HUES48 (cell line): ENCODE data around the gene SV2C.
"Not testable (repeated sequence)": the region's sequence is repeated elsewhere in the genome, so short reads cannot be mapped to it uniquely, and the experiment has no call there.

ENCODE experiments used
- H3K27ac ChIP-seq: one replicate; pipeline ENCODE4 v1.7.0; 2013; ENCODE audit warnings: low read depth, low read length, inconsistent platforms
- H3K27me3 ChIP-seq: 2 replicates; pipeline ENCODE4 v1.6.1; 2013; ENCODE audit warnings: mild to moderate bottlenecking, low read length; ENCODE audit not compliant: control insufficient read depth, insufficient read depth
- H3K36me3 ChIP-seq: 2 replicates; pipeline ENCODE4 v1.6.1; 2013; ENCODE audit warnings: low read length; ENCODE audit not compliant: control insufficient read depth, insufficient read depth
- H3K4me1 ChIP-seq: 2 replicates; pipeline ENCODE4 v1.6.1; 2013; ENCODE audit warnings: mild to moderate bottlenecking, low read length; ENCODE audit not compliant: control insufficient read depth, insufficient read depth
- H3K4me3 ChIP-seq: 2 replicates; pipeline ENCODE4 v1.5.1; 2013; ENCODE audit warnings: mild to moderate bottlenecking, low read depth, low read length
- H3K9ac ChIP-seq: 2 replicates; pipeline ENCODE4 v1.6.1; 2013; ENCODE audit warnings: mild to moderate bottlenecking, low read depth, low read length, moderate library complexity
- H3K9me3 ChIP-seq: 2 replicates; pipeline ENCODE4 v1.6.1; 2013; ENCODE audit warnings: low read length; ENCODE audit not compliant: control insufficient read depth, insufficient read depth

Gene SV2C

DNA sequence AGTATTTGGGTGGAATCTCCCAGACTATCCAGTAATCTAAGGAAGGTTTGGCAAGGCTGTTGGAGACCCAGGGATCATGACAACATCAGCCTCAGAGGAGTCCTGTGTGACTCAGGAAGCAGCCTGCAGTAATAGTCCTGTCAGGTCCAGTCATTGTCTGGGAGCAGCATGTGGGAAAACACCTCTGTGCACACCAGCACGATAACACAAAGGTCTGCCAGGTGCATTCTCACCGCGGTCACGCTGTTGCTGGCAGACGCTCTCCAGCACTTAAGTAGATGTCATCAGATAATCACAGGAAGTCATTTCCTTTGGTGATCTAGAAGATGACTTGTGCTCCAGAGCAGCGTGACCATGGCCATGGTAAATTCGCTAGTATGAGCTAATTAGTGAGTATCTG lies 220.7 kb downstream of the SV2C start:
- Histone ChIP-seq H3K9me3 (no peaks in the 10 kb centered on the region), H3K9ac (no peak overlapping the region), H3K4me1 (no peaks in the 10 kb centered on the region), H3K36me3 (no peaks in the 10 kb centered on the region), H3K27ac (no peak overlapping the region), H3K4me3 (no peak overlapping the region), H3K27me3 (no peaks in the 10 kb centered on the region)

DNA sequence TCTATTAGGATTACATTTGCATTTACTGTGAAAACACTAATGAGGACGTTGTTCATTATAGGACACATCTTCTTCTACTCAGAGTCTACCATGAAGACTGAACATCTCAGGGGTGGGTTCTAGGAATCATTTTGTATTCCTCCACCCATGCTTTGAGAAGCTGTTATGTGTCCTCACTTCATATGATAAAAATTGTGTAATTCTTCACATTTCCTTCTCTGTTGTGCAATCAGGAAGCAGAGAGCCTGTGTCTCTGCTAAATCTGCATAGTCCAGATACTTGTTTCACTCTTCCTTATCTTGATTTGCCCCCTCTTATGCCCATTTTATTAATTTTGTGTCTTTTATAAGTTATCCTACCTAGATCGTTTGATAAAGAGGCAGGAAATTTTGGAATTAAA lies 222.1 kb downstream of the SV2C start:
- H3K36me3 ChIP-seq = no peaks in the 10 kb centered on the region
- no peak overlapping the region for H3K4me3 ChIP-seq
- no peak overlapping the region for H3K27ac ChIP-seq
- H3K4me1 ChIP-seq = no peaks in the 10 kb centered on the region
- H3K27me3 ChIP-seq = no peaks in the 10 kb centered on the region
- no peaks in the 10 kb centered on the region for H3K9me3 ChIP-seq
- H3K9ac ChIP-seq = no peak overlapping the region

- H3K9me3 ChIP-seq = no peaks in the 10 kb centered on the region
- H3K27ac ChIP-seq = no peak overlapping the region
- H3K9ac ChIP-seq = no peak overlapping the region
- H3K4me1 ChIP-seq = no peaks in the 10 kb centered on the region
- no peaks in the 10 kb centered on the region for H3K27me3 ChIP-seq
- no peaks in the 10 kb centered on the region for H3K36me3 ChIP-seq
- H3K4me3 ChIP-seq = no peak overlapping the region
Observed at GRCh38 chr5:76305775-76306174, 222.6 kb downstream of the SV2C start.

DNA sequence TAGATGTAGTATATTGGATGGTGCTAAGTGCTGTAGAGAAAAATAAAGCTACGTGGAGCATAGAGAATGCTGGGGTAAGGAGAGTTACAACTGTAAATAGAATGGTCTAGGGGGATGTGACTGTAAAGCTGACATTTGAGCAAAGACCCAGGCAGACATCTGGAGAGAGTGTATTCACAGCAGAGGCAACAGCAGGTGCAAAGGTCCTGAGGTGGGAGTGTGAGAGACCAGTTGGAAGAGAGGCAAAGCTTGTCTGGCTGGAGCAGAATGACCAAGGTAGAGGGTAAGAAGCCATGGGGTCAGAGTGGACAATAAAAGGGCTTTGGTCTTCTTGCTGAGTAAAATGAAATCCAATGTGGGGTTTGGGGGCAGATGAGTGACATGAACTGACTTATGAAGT lies 227.0 kb downstream of the SV2C start:
- no peak overlapping the region for H3K4me3 ChIP-seq
- H3K4me1 ChIP-seq = no peaks in the 10 kb centered on the region
- H3K9ac ChIP-seq = no peak overlapping the region
- H3K36me3 ChIP-seq = no peaks in the 10 kb centered on the region
- no peaks in the 10 kb centered on the region for H3K9me3 ChIP-seq
- H3K27ac ChIP-seq = no peak overlapping the region
- no peaks in the 10 kb centered on the region for H3K27me3 ChIP-seq

GRCh38 chr5:76312783-76313182 lies 229.6 kb downstream of the SV2C start:
- Histone ChIP-seq H3K9me3 (no peaks in the 10 kb centered on the region), H3K27me3 (no peaks in the 10 kb centered on the region), H3K4me3 (no peak overlapping the region), H3K27ac (no peak overlapping the region), H3K36me3 (no peaks in the 10 kb centered on the region), H3K4me1 (no peaks in the 10 kb centered on the region), H3K9ac (no peak overlapping the region)

DNA sequence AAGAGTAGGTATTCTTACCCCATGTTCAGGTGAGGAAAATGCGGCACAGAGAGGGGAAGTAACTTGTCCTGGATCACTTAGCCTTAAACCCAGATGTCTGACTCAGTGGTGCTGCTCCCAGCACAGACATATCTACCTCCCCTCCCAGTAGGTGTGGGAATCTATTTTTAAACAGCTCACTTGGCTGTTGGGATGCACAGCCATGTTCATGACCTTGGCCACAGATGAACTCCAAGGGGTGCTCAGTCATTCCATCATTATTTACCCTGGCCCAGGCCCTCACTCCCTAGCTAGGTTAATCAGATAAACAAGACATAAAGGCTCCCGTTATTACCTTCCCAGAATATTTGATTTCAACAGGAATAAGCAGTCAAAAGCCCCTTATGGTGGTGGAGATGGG lies 231.5 kb downstream of the SV2C start:
- no peaks in the 10 kb centered on the region for H3K9me3 ChIP-seq
- no peak overlapping the region for H3K4me3 ChIP-seq
- no peaks in the 10 kb centered on the region for H3K36me3 ChIP-seq
- no peaks in the 10 kb centered on the region for H3K4me1 ChIP-seq
- no peaks in the 10 kb centered on the region for H3K27me3 ChIP-seq
- no peak overlapping the region for H3K27ac ChIP-seq
- no peak overlapping the region for H3K9ac ChIP-seq

DNA sequence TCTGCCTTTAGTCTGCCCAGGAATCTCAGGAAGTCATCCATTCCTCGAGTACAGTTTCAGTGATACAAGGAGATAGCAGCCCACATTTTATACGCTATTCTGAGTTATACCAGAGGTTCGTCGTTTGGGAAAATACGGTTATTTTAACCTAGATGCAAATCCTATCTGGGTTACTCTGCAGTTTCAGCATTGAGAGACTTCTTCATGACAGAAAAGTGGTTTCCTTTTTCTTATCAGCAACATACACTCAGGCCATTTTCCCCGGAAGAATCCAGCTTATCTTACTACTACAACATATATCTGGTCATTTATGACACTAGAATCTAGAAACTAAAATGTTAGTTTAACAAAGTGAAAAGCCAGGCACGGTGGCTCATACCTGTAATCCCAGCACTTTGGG lies 236.5 kb downstream of the SV2C start:
- Histone ChIP-seq H3K27me3 (no peaks in the 10 kb centered on the region), H3K27ac (no peak overlapping the region), H3K4me3 (no peak overlapping the region), H3K36me3 (no peaks in the 10 kb centered on the region), H3K4me1 (no peaks in the 10 kb centered on the region), H3K9me3 (no peaks in the 10 kb centered on the region), H3K9ac (no peak overlapping the region)

DNA sequence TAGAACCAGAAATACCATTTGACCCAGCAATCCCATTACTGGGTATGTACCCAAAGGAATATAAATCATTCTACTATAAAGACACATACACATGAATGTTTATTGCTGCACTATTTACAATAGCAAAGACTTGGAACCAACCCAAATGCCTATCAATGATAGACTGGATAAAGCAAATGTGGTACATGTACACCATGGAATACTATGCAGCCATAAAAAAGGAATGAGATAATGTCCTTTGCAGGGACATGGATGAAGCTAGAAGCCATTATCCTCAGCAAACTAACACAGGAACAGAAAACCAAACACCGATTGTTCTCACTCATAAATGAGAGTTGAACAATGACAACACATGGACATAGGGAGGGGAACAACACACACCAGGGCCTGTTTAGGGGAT lies 240.3 kb downstream of the SV2C start:
- not testable (repeated sequence) for H3K4me3 ChIP-seq, H3K27ac ChIP-seq, H3K9ac ChIP-seq, H3K27me3 ChIP-seq, H3K9me3 ChIP-seq, H3K36me3 ChIP-seq
- H3K4me1 ChIP-seq = peaks cover 35% of the 10 kb centered on the region

DNA sequence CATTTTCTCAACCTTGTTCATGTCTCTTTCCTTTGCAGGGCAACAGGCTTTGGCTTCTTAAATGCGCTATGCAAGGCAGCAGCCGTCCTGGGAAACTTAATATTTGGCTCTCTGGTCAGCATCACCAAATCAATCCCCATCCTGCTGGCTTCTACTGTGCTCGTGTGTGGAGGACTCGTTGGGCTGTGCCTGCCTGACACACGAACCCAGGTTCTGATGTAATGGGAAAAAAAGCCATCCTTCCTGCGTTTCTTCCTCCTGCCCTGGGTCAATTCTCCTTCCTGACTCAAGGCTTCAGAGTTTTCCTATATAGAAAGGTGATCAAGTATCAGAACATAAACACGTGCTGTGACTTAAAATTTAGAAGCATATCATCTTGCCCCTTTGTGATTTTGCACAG lies 242.1 kb downstream of the SV2C start:
- no peaks in the 10 kb centered on the region for H3K9me3 ChIP-seq
- peaks cover 9% of the 10 kb centered on the region; the same call in 1 of the 2 replicates for H3K27me3 ChIP-seq
- no peaks in the 10 kb centered on the region for H3K36me3 ChIP-seq
- H3K9ac ChIP-seq = no peak overlapping the region
- H3K27ac ChIP-seq = peak overlapping the region; percentile 26
- no peak overlapping the region for H3K4me3 ChIP-seq
- H3K4me1 ChIP-seq = peaks cover 36% of the 10 kb centered on the region

- H3K4me1 ChIP-seq = peaks cover 36% of the 10 kb centered on the region
- peak overlapping the region; percentile 76 for H3K27ac ChIP-seq
- H3K4me3 ChIP-seq = peak overlapping the region; percentile 47
Observed at GRCh38 chr5:76325876-76326491, 242.8 kb downstream of the SV2C start.

DNA sequence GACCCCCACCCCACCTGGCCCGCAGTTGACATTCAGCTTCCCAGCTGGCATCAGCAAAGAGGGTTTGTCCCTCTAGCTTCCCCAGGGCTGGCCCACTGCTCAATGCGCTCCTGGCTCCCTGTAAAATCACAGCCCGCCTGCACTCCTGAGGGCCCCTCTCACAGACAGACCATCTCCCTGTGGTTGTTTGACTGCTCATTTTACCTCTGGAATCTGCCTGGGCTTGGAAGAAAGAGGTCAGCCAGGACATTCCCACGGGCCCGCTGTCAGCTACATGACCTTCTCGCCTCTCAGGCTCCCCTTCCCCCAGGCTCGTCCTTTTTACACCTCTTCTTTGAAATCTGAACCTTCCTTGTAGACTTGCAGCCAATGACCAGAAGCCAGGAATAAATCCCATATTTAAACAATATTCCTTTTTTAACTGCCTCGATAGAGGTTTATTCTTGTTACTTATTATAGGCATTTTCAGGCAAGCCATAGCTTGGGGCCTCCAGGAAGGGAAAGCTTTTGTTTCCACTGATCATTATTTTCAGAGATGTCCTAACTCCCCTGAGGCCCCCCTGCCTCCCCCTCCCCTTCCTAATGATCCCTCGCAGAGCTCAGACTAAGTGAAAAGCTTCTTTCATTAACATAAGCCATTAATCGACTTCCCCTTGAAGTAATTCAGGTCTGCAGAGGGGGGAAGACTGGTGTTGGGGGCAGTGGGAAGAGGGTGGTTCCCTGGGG lies 243.6 kb downstream of the SV2C start:
- Histone ChIP-seq H3K27me3 (peaks cover 9% of the 10 kb centered on the region; the same call in 1 of the 2 replicates), H3K4me3 (peak overlapping the region; percentile 47), H3K9me3 (no peaks in the 10 kb centered on the region), H3K9ac (no peak overlapping the region), H3K27ac (peak overlapping the region; percentile 76), H3K4me1 (peaks cover 41% of the 10 kb centered on the region), H3K36me3 (no peaks in the 10 kb centered on the region)

More at GRCh38 chr5:76325876-76326491, 242.8 kb downstream of the SV2C start:
- H3K27me3 ChIP-seq = peaks cover 9% of the 10 kb centered on the region; the same call in 1 of the 2 replicates
- no peaks in the 10 kb centered on the region for H3K36me3 ChIP-seq
- no peak overlapping the region for H3K9ac ChIP-seq
- H3K9me3 ChIP-seq = no peaks in the 10 kb centered on the region
